Measurements from ENCODE around the gene DAPK1.

DNA sequence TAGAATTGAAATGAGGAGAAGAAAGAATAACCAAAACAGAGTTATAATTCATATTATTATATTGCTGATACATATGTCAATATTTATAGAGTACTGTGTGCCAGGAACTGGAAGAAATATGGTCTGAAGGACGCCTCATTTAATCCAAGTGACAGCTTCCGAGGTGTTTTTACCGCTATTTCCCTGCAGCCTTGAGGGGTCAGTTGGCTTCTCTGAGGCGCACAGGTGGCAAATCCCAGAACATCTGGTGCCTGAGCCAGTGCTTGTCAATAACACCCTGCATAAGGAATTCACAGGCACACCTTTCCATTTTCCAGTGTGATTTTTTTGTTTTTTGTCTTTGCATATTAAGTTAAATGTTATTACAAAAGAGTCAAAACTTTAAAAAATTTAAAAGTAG, 185.0 kb downstream of the DAPK1 start:
- TF ChIP-seq, protein P1, sequence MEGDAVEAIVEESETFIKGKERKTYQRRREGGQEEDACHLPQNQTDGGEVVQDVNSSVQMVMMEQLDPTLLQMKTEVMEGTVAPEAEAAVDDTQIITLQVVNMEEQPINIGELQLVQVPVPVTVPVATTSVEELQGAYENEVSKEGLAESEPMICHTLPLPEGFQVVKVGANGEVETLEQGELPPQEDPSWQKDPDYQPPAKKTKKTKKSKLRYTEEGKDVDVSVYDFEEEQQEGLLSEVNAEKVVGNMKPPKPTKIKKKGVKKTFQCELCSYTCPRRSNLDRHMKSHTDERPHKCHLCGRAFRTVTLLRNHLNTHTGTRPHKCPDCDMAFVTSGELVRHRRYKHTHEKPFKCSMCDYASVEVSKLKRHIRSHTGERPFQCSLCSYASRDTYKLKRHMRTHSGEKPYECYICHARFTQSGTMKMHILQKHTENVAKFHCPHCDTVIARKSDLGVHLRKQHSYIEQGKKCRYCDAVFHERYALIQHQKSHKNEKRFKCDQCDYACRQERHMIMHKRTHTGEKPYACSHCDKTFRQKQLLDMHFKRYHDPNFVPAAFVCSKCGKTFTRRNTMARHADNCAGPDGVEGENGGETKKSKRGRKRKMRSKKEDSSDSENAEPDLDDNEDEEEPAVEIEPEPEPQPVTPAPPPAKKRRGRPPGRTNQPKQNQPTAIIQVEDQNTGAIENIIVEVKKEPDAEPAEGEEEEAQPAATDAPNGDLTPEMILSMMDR (conservative IDR thresholded peaks at IDR 0.05 in 1 of 2, IDR thresholded peaks at IDR 0.05 in 1 of 2; ENCODE audit: extremely low read depth in 1 of 2, insufficient read depth in 1 of 2, low read depth in 1 of 2, low read length in 2 of 2) = no peak
- TF ChIP-seq EZH2 (IDR thresholded peaks at IDR 0.05; ENCODE audit: borderline replicate concordance, low read length) = no peak
